Activated CD8-positive, alpha-beta memory T cell treated with anti-CD3 and anti-CD28 coated beads for 36 hours (primary cell): ENCODE results near the gene CLEC3A. TPM values are rescaled to one million over a fixed set of nuclear protein-coding genes. Genes with fewer than 3 reads are reported as not detected.
"Not testable (repeated sequence)": the region's sequence is repeated elsewhere in the genome, so short reads cannot be mapped to it uniquely, and the experiment has no call there.

ENCODE experiments used
- CTCF ChIA-PET: fragments of 350-600 bp; sonication (Branson Sonifier 250); formaldehyde crosslinking; loops from one replicate; lab custom pipeline; 2021; ENCODE audit warnings: antibody characterized with exemption; lab: Charles Lee
- POLR2A ChIA-PET: fragments of 350-600 bp; sonication (Branson Sonifier 250); formaldehyde crosslinking; loops from one replicate; lab custom pipeline; 2021; ENCODE audit warnings: antibody characterized with exemption; lab: Charles Lee
- total RNA-seq, 2 experiments: library from RNA; stranded (reverse); gene quantifications; one replicate each; pipeline ENCODE4 v1.2.3, GENCODE V29; 2021

The CLEC3A gene
- total RNA-seq, 2 experiments from 2014 or later = not detected

- POLR2A ChIA-PET = no interaction called here
- CTCF ChIA-PET = no interaction called here
These were observed 1.8 kb downstream of the CLEC3A start for GRCh38 chr16:78024159-78024558.

DNA sequence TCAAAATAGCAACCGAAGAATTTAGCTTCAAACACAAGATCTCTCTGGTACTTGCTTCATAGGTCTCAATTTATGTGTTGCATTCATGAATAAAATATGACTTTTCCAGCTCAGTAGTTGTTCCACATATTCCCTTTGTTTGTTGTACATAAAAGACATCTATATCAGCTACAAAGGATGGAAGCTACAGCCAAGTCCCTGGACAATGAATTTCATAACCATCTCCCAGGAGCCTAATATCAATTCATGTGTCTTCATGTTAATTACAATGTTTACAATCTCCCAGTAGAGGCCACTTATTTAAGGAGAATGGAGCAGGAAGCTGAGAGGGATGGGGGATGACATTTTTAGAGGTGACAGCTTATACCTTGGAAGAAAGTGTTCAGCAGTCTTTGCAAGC, 3.3 kb downstream of the CLEC3A start:
- POLR2A ChIA-PET = no interaction called here
- CTCF ChIA-PET = no interaction called here

GRCh38 chr16:78028018-78028417, 5.7 kb downstream of the CLEC3A start:
- POLR2A ChIA-PET = no interaction called here
- CTCF ChIA-PET = no interaction called here

GRCh38 chr16:78034530-78034929, 12.2 kb downstream of the CLEC3A start:
- ChIA-PET POLR2A (no interaction called here), CTCF (no interaction called here)

DNA sequence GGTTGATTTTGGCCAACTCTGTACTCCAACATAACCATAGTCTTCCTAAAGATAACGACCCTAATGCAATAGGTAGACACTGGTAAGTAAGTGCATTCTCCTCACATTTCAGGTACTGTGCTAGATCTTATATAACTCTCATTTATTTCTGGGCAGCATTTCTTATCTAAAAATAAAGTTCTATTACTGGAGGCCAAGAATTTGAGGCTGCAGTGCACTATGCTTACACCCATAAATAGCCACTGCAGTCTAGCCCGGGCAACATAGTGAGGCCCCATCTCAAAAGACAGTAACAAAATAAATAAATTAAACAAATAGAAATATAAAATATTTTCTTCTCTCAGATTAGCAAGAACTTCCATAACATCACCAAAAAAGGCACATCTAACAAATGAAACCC, 12.7 kb downstream of the CLEC3A start:
- ChIA-PET POLR2A (no interaction called here), CTCF (no interaction called here)

DNA sequence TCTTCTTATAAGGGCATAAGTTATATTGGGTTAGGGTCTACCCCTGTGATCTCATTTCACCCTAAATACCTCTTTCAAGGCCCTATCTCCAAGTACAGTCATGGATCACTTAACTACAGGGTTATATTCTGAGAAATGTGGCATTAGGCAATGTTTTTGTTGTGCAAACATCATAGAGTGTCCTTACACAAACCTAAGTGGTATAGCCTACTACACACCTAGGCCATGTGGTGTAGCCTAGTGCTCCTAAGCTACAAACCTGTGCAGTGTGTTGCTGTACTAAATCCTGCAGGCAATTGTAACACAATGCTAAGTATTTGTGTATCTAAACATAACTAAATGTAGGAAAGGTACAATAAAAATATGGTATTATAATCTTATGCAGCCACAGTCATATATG, 18.0 kb downstream of the CLEC3A start:
- ChIA-PET CTCF (no interaction called here), POLR2A (no interaction called here)

DNA sequence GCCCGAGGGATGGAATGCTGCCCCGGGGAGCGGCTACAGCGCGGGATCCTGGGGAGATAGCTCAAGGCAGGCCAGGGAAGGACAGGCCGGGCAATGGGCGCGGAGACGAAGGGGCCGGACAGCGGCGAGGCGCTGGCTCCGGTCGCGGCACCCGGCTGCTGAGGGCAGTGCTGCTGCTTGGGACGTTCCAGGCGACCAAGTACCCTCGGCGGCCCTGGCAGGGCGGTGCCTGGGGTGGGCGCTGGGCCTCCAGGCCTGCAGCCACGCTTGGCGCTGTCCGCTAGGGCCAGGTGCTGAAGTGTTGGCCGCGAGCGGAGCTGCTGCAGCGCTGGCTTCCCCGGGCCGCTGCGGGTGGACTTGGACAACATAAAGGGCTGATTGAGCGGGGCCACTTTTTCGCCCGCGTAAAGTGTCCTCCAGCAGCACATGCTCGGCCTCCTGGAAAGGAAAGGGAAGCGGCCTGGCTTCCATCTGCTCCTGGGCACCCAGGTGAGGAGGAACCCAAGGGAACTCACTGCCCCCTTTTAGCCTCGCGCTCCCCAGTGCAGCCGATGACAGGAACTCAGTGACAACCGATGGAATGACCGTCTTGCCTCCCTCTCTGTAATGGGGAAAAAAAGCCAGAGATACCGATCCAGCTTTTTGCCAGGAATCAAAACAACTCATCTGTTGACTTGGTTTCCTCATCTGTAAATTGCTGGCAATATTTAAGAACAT, 23.7 kb downstream of the CLEC3A start:
- CTCF ChIA-PET = no interaction called here
- POLR2A ChIA-PET = no interaction called here

DNA sequence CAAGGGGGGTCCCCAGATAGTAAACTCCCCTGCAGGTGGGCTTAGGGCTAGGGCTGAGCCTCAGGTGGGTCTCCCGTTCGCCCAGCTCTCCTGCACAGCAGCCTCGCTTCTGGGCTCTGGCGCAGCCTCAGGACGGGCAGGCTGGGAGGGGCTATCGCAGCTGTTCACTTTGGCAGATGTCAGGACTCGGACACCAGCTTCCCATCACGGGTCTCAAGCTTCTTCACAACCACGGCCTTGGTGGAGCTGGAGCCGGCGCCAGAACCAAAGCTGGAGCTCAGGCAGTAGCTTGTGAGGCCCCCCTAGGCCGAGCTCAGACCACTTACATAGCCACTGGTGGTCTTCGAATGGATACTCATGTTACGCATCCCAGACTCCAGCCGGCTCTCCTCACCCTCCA, 26.0 kb downstream of the CLEC3A start:
- CTCF ChIA-PET = interaction anchor here (0.6 to 1.1 kb wide), 2 partner anchors 13 to 45 kb away, joined by 3 read pairs; no protein-coding TSS in a partner anchor
- POLR2A ChIA-PET = no interaction called here

GRCh38 chr16:78050734-78051400, 28.5 kb downstream of the CLEC3A start:
- ChIA-PET CTCF (interaction anchor here (0.5 kb wide), 1 partner anchor 157 kb away, joined by 5 read pairs; no protein-coding TSS in a partner anchor), POLR2A (no interaction called here)

DNA sequence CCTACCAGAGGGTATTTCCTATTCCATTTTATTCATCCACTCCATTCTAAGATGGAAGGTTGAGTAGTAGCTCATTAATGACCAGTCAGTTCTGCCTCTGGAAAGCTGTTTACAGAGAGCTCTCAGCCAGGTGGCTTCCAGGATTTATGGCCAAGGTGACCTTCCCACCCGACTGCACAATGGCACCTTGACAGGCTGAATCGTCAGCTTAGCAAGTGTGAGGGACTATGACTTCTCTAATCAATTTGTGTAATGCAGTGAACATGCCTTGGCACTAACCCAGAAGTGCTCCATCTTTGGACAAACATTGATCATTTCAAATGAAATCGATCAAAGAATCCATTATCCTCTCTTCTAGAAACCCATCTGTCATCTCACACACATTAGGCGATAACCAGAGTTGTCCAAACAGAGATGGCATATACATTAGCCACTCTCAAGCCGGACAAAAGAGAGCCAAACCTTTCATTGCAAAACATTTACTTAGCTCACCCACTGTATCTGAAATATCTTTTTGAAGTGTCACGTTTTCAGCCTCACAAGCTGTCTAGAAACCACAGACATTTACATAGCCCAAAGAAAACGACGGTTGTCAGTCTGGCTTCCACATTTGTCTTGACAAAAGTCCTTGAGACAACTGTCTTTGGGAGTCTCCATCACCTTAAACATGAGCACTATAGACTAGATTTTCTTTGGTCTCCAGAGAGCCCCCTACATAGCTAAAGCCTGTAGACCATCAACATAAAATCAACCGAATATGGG, 35.6 kb downstream of the CLEC3A start:
- ChIA-PET CTCF (no interaction called here), POLR2A (no interaction called here)

DNA sequence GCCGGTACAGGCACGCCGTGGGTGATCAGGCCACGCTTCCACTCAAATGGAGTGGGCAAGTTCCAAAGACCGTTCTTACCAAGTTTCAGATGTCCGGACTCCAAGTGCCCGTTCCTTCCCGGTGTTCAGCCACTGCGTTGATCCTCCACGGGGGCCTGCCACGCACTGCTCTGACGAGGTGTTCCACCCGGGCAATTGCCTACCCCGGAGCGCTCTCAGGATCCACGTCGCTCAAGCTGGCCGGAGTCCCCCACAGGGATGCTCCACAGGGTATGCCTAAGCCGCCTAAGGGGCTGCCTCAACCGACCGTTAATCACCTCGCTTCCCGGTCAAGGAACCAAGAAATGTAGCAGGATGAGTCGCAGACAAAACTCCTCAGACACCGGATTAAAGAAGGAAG, 37.5 kb downstream of the CLEC3A start:
- CTCF ChIA-PET, POLR2A ChIA-PET: not testable (repeated sequence)

GRCh38 chr16:78060295-78060694, 37.9 kb downstream of the CLEC3A start:
- ChIA-PET POLR2A (no interaction called here), CTCF (no interaction called here)

GRCh38 chr16:78060809-78061208, 38.5 kb downstream of the CLEC3A start:
- POLR2A ChIA-PET = no interaction called here
- CTCF ChIA-PET = interaction anchor here (0.6 kb wide), 2 partner anchors 12 to 13 kb away, joined by 3 read pairs; no protein-coding TSS in a partner anchor

DNA sequence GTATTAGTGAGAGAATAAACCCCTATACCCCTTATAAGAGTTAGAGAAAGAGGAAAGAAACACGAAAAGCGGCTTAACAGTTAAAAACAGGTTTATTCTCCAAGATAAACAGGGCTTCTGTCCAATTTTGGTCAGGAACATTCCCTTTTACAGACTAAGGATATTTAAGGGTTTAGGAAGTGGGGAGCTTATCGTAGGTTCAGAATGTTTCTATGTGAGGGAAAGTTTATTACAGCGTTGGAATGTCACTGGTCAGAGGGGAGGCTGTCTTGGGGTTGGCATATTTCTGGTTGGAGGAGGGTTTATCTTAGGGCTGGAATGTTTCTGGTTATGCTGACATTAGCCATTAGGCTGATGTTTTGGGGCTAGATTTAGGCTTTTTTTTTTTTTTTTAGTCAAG, 43.0 kb downstream of the CLEC3A start:
- POLR2A ChIA-PET = no interaction called here
- CTCF ChIA-PET = no interaction called here

- CTCF ChIA-PET = no interaction called here
- POLR2A ChIA-PET = no interaction called here
These were observed 47.6 kb downstream of the CLEC3A start for GRCh38 chr16:78069913-78070312.

DNA sequence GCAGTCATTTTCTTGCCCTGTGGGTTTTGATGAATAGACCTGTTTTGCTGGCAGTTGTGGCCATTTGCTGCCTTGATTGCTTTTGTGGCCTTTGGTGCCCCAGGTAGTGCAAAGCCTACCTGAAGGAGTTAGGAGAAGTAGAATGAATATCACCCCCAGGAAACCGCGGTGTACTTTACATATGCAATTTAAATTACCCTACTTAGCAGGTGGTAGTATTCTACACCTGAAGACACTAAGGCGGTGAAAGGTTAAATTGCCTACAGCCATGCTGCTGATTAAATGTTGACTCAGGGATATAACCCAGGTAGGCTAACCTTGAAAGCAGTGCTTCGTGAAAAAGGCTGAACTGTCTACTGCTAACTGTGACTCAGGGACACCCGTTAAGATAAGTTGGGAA, 49.9 kb downstream of the CLEC3A start:
- POLR2A ChIA-PET = no interaction called here

GRCh38 chr16:78075800-78076199, 53.5 kb downstream of the CLEC3A start:
- ChIA-PET CTCF (no interaction called here), POLR2A (no interaction called here)

More for the DNA sequence above, 49.9 kb downstream of the CLEC3A start:
- CTCF ChIA-PET = no interaction called here

DNA sequence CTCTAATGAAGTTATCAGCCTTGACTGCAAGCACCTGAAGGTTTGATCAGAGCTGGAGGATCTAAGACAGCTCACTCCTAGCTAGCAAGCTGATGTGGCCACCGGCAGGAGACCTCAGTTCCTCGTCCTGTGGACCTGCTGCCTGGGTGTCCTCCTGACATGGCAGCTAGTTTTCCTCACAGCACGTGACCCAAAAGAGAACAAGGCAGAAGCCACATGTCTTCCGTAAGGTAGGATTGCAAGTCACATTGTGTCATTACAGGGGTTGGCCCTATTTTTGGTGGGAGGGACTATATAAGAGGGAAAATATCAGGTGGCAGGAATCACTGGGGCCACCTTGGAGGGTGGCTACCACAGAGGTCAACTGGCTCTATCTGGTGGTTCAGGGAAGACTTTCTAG, 59.0 kb downstream of the CLEC3A start:
- POLR2A ChIA-PET = no interaction called here
- CTCF ChIA-PET = interaction anchor here (1.1 kb wide), 1 partner anchor 19 kb away, joined by 3 read pairs; the partner anchor contains the start of gene WWOX
